Fibroblast of skin of abdomen (primary cell): Measurements from ENCODE around the gene FAM174A. TPM values are rescaled to one million over a fixed set of nuclear protein-coding genes. Genes with fewer than 3 reads are reported as not detected.

Experiments used
- DNase-seq: peaks from one replicate; pipeline ENCODE4 v3.0.0-alpha.2; 2013
- polyA plus RNA-seq, 2 experiments: library from polyadenylated mRNA; unstranded; fragments of 120-200 nt; gene quantifications; one replicate each; pipeline ENCODE4 v1.2.1, GENCODE V29; 2013; ENCODE audit not compliant: insufficient read length in 2 of 2

FAM174A gene
- polyA plus RNA-seq (2013, experiment 1 of 2; ENCODE audit: insufficient read length), result 7.7 TPM
- 9.0 TPM for polyA plus RNA-seq (2013, experiment 2 of 2; ENCODE audit: insufficient read length)

DNA sequence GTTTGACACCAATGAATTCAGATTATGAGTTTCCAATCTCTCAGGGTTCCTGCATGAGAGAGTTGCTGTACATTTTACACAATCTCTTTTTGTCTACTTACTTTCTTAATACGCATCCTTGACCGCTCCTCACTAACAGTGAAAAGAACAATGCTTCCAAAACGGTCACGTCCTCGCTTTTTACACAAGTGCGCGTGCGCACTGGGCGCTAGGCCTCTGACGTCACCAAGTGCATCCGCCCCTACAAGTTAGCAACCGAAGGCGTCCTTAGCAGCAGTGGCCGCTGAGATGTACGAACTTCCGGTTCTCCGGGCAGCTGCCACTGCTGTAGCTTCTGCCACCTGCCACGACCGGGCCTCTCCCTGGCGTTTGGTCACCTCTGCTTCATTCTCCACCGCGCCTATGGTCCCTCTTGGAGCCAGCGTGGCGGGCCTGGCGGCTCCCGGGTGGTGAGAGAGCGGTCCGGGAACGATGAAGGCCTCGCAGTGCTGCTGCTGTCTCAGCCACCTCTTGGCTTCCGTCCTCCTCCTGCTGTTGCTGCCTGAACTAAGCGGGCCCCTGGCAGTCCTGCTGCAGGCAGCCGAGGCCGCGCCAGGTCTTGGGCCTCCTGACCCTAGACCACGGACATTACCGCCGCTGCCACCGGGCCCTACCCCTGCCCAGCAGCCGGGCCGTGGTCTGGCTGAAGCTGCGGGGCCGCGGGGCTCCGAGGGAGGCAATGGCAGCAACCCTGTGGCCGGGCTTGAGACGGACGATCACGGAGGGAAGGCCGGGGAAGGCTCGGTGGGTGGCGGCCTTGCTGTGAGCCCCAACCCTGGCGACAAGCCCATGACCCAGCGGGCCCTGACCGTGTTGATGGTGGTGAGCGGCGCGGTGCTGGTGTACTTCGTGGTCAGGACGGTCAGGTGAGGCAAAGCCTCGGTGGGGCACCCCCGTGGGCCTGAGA lies at the start of gene FAM174A:
FAM174A (plus strand) TSS at position 315 of the 946 bp plus-strand sequence; CDS start at position 472, 157 bp downstream.
- DNase-seq, result peak; percentile 96

GRCh38 chr5:100493996-100494395 lies 41.2 kb upstream of the FAM174A start:
- DNase-seq, result no peak

DNA sequence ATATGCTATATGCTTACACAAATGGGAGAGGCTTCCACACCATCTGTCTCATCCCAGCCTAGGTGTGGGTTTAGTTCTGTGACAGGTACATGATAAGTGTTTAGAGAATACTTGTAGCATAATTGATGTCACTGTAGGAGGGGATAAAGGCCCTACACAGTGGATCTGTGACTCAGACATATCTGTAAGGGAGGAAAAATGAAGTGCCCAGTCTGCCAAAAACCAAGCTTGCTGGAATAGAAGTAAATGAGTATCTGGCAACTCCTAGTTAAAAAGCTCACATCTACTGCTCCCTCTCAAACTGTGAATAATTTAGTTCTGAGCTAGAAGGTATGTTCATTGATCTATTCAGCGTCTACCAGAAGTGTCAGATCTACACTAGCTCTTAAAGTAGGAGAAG lies 38.9 kb upstream of the FAM174A start:
- no peak for DNase-seq

DNA sequence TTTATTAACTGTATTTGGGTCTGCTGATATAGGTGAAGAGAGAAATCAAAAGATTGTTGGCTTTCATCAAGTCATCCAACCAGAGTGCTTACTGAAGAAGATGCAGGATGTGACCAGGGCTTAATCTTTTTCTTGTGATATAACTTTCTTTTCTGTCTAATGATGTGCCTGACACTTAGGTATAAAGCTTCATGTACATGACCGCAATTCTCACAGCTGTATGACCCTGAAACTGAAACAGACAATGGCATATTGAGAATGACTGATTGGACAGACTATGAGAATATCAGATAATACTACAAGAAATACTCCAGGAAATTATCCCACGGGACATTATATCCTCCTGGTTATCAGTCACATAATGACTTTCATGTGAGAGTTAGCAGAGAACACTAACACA lies 32.5 kb upstream of the FAM174A start:
- no peak for DNase-seq

DNA sequence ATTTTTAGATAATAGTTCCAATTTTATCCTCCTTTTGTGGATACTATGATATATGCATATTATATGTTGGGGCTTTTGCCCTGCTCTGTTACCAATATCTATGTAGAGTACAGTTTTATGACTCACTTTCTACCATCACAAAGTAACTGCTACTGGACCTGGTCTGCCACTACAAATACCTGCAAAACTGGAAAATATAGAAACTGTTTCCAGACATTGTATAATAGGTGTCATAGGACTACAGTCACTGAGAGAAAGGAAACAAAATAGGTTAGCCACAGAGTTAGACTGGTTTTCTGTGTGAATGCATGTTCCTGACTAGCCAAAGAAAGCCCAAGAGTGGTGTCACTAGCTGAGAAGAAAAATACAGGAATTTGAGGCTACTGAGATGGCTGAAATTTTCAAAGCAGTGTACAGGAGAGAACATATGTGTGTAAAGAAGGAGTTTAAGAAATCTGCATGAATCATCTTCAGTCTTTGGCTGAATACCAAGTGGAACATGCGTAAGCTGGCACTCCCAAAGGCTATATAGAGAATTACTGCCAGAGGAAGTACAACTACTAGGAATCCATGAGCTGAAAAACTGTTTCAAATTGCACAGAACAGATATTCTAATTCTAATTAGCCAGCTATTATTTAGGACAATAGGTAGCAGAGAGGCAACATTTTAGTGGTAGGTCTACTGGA lies 29.0 kb upstream of the FAM174A start:
- peak; percentile 76 for DNase-seq

DNA sequence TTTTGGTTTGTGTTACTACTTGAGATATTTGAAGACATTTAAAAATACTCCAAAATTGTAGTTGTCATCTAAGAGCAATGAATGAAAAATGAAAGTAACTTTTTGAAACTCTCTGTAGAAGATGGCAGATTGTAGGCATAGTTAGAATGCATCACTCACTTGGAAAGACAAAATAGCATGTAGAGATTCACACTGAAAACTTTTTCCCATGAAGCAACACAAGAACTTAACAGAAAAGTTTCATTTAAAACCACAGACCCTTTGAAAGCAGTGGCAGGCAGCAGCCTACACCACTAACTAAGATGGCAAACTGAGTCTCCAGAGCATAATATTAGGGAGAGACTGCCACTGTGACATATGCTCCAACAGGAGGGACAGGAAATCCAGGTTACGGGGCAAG lies 18.9 kb upstream of the FAM174A start:
- DNase-seq, result no peak

GRCh38 chr5:100517301-100517974 lies 17.7 kb upstream of the FAM174A start:
- DNase-seq, result no peak

DNA sequence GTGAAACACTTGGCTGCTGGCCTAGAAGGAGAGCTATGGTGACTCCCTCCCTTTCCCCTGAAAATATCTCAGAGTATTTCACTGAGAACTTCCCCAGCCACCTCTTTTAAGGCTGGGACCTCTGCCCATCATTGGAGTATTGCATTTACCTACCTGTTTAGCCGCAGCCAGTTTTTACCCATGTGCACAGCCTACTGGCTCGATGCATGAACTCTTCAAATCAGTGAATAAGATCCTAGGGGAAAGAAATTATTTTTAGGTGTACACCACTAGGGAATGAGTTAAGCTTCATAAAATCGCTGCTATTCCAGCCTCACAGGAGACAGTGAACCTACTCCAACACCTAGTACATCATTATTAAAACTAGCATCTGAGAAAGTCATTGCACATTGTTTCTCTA lies 16.8 kb upstream of the FAM174A start:
- no peak for DNase-seq

- no peak for DNase-seq
Observed at GRCh38 chr5:100519075-100519474, 16.1 kb upstream of the FAM174A start.

GRCh38 chr5:100520348-100520747 lies 14.8 kb upstream of the FAM174A start:
- DNase-seq, result no peak

- DNase-seq, result no peak
Observed at GRCh38 chr5:100537946-100538345, 2.8 kb downstream of the FAM174A start.

DNA sequence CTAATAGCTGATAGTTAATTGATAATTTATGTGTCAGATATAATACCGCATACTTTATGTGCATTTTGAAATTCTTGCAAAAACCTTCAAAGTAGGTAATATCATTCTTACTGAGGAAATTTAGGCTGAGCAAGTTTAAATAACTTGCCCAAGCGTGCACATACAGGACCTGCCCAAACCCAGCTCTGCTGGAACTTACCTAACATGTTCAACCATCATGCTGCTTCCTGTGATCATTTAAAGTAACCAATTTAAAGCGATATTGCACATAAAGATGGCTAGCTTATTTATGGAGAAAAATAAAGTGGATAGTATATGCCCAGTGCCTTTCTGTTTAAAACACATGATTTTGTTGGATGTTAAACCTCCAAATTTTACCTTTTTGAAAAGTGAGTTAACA lies 4.3 kb downstream of the FAM174A start:
- DNase-seq, result no peak

GRCh38 chr5:100542086-100542485 lies 6.9 kb downstream of the FAM174A start:
- DNase-seq, result no peak

DNA sequence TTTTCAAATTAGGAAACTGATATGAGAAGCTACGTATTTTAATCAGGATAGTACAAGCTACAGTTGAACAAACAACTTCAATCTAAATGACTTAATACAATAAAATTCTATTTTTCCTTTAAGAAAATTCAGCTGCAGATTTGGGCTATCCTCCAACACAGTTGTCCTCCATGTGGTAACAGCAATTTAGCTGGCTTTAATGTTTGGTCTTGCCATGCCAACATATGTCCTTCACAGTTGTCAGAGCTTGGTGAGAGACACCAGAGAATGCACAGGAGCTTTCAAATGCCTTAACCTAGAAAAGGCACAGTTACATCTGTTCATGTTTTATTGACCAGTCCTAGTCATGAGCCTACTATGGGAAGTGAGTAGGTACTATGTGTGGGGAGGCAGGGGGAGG lies 10.8 kb downstream of the FAM174A start:
- DNase-seq, result no peak

- DNase-seq, result peak; percentile 20
Observed at GRCh38 chr5:100550531-100551051, 15.4 kb downstream of the FAM174A start.

DNA sequence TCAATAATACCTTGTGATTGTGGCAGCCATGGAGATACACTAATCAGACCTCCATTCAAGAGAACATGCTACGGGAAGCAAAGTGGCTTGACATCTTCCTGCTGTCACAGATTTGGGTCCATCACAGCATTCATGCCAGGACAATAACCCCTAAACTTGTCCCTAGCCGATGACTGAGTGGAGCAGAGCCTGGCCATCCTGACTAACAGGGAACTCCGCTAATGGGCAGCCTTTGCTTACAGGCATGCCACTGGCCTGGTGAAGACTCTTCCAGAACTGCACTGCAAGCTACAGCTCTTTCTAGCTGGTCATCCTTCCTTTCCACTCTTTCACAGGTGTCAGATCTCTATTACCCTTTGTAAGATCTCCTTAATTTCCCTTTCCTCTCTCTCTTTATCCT lies 16.0 kb downstream of the FAM174A start:
- no peak for DNase-seq

- peak; percentile 30 for DNase-seq
Observed at GRCh38 chr5:100553209-100553608, 18.0 kb downstream of the FAM174A start.

GRCh38 chr5:100560860-100561259 lies 25.7 kb downstream of the FAM174A start:
- peak; percentile 8 for DNase-seq

GRCh38 chr5:100562821-100563220 lies 27.6 kb downstream of the FAM174A start:
- no peak for DNase-seq

- DNase-seq, result no peak
Observed at GRCh38 chr5:100566382-100567141, 31.4 kb downstream of the FAM174A start.

DNA sequence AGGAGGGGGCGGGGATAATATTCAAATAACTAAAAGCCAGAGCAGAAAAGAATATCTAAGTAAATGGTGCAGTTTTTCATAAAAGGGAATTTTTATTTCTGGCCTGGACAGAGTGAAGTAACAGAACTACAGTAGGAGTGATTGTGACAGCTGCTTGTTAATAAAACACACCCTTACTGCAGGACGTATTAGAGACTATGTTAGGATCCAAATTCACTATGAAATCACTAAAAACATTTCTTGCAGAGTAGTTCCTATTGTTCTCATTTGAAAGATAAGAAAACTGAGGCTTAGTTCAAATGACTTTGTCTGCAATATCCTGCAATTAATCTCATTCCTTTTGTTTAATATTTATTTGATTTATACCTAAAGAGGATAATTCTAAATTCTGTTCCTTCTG lies 39.5 kb downstream of the FAM174A start:
- no peak for DNase-seq

DNA sequence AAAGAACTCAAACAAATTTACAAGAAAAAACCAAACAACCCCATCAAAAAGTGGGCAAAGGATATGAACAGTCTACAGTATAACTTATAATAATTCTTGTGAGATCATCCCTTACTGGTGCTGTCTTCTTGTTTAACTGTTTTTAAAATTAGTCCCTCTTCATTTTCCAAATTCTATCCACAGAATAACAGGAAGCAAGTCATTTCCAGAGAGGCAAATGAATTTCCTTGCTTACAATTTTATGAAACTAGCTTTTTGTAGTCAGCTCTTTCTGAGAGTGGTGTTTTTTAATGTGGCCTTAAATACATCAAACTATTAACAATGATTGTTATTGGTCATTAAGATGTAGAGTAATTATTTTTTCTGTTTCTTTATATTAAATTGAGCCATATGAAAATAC lies 40.6 kb downstream of the FAM174A start:
- no peak for DNase-seq
